Activated CD4-positive, CD25-positive, alpha-beta regulatory T cell treated with anti-CD3 and anti-CD28 coated beads, Interleukin-2, amount 50 U/mL, for 24 hours (primary cell): Measurements from ENCODE around the gene MAN2B2.
A peak's percentile ranks its signal among the peaks of the same experiment; 100 is the strongest.
"Not testable (repeated sequence)": the region's sequence is repeated elsewhere in the genome, so short reads cannot be mapped to it uniquely, and the experiment has no call there.

Source experiments
- ATAC-seq, 2 donors: fragments of 150-1000 bp; cut with Tn5 transposase; one replicate each; pipeline ENCODE4 v1.10.0; 2021; ENCODE audit warnings: mild to moderate bottlenecking in 1 of 2, moderate library complexity in 1 of 2

The MAN2B2 gene

GRCh38 chr4:6644792-6645530 lies 70.0 kb downstream of the MAN2B2 start:
- no peak for ATAC-seq

- no peak for ATAC-seq
Observed at GRCh38 chr4:6647169-6647568, 72.2 kb downstream of the MAN2B2 start.

GRCh38 chr4:6647582-6648230 lies 72.7 kb downstream of the MAN2B2 start:
- ATAC-seq: no peak

GRCh38 chr4:6649216-6649615 lies 74.2 kb downstream of the MAN2B2 start:
- ATAC-seq: no peak

- ATAC-seq: not testable (repeated sequence)
Observed at GRCh38 chr4:6654211-6654610, 79.2 kb downstream of the MAN2B2 start.

- ATAC-seq: not testable (repeated sequence)
Observed at GRCh38 chr4:6655291-6655690, 80.3 kb downstream of the MAN2B2 start.

- no peak for ATAC-seq
Observed at GRCh38 chr4:6655924-6656323, 80.9 kb downstream of the MAN2B2 start.

- no peak for ATAC-seq
Observed at GRCh38 chr4:6657242-6658208, 82.5 kb downstream of the MAN2B2 start.

GRCh38 chr4:6658209-6658595 lies 83.2 kb downstream of the MAN2B2 start:
- no peak for ATAC-seq

- peak; percentile 88 to 89 for ATAC-seq
Observed at GRCh38 chr4:6658597-6659075, 83.6 kb downstream of the MAN2B2 start.

GRCh38 chr4:6659897-6660296 lies 84.9 kb downstream of the MAN2B2 start:
- no peak for ATAC-seq

GRCh38 chr4:6660430-6660829 lies 85.4 kb downstream of the MAN2B2 start:
- no peak for ATAC-seq

- ATAC-seq: no peak
Observed at GRCh38 chr4:6662591-6662990, 87.6 kb downstream of the MAN2B2 start.

GRCh38 chr4:6663596-6664393 lies 88.8 kb downstream of the MAN2B2 start:
- ATAC-seq: no peak

GRCh38 chr4:6665320-6665654 lies 90.3 kb downstream of the MAN2B2 start:
- no peak for ATAC-seq

GRCh38 chr4:6668391-6668790 lies 93.4 kb downstream of the MAN2B2 start:
- ATAC-seq: no peak

- no peak for ATAC-seq
Observed at GRCh38 chr4:6671648-6672047, 96.7 kb downstream of the MAN2B2 start.

GRCh38 chr4:6672131-6672530 lies 97.1 kb downstream of the MAN2B2 start:
- ATAC-seq: no peak

- ATAC-seq: not testable (repeated sequence)
Observed at GRCh38 chr4:6672541-6673190, 97.7 kb downstream of the MAN2B2 start.
